HL-60 (cell line): ENCODE results near the gene GPC4.
"Not testable (repeated sequence)": the region's sequence is repeated elsewhere in the genome, so short reads cannot be mapped to it uniquely, and the experiment has no call there.

Source experiments
- DNase-seq, 2 experiments: peaks; one replicate each; pipeline ENCODE4 v3.0.0-alpha.2; 2010 to 2020; ENCODE audit warnings: low read depth in 1 of 2, low spot score in 1 of 2
- H3K27ac ChIP-seq: fragments of 250-450 bp; sonication (Bioruptor Pico); replicated peaks from 2 replicates; pipeline ENCODE4 v1.5.1; 2020; ENCODE audit warnings: mild to moderate bottlenecking, moderate library complexity
- H3K27me3 ChIP-seq: fragments of 250-450 bp; sonication (Bioruptor Pico); 2 replicates; pipeline ENCODE4 v1.5.1; 2021; ENCODE audit warnings: mild to moderate bottlenecking, moderate library complexity; ENCODE audit not compliant: insufficient read depth, poor library complexity, severe bottlenecking
- H3K4me3 ChIP-seq: replicated peaks from 2 replicates; pipeline ENCODE4 v1.5.1; 2011; ENCODE audit warnings: mild to moderate bottlenecking, control low read depth, low read length; ENCODE audit not compliant: insufficient read depth
- GABPA ChIP-seq: IDR thresholded peaks from 2 replicates; pipeline ENCODE4 v1.6.1; 2012; ENCODE audit warnings: low read depth
- POLR2AphosphoS5 ChIP-seq: IDR thresholded peaks from 2 replicates; pipeline ENCODE4 v1.6.1; 2012; ENCODE audit warnings: low read depth
- SPI1 ChIP-seq: IDR thresholded peaks from 2 replicates; pipeline ENCODE4 v1.6.1; 2012; ENCODE audit warnings: low read depth, mild to moderate bottlenecking, borderline replicate concordance
- TF ChIP-seq, protein P1 (sequence below): IDR thresholded peaks from 2 replicates; pipeline ENCODE4 v1.6.1; 2012; ENCODE audit warnings: low read depth; ENCODE audit not compliant: insufficient replicate concordance
- TF ChIP-seq, protein P2 (sequence below): IDR thresholded peaks from one replicate; pipeline ENCODE4 v1.5.1; 2011; ENCODE audit warnings: low read length, control low read depth, inconsistent platforms; ENCODE audit not compliant: insufficient read depth

The GPC4 gene

DNA sequence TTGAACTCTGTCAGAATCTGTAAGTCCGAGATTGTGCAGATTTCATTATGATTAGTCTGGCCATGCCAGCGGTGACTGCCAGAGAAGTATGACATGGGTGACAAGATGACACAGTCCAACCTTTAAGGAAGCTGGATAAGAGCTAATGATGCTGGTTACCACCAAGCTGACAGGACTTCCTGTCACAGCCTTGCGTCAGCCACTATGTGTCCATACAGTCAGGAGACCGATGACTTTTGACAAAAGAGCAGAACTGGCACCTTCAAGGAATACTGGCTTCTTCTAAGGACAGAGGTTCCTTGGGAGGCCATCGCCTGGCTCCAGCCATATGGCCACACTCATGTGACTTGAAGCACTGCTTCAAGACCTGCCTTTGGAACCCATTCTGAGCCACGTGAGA lies 129.9 kb downstream of the GPC4 start:
- H3K27ac ChIP-seq: no peak overlapping the region
- no peak for DNase-seq

DNA sequence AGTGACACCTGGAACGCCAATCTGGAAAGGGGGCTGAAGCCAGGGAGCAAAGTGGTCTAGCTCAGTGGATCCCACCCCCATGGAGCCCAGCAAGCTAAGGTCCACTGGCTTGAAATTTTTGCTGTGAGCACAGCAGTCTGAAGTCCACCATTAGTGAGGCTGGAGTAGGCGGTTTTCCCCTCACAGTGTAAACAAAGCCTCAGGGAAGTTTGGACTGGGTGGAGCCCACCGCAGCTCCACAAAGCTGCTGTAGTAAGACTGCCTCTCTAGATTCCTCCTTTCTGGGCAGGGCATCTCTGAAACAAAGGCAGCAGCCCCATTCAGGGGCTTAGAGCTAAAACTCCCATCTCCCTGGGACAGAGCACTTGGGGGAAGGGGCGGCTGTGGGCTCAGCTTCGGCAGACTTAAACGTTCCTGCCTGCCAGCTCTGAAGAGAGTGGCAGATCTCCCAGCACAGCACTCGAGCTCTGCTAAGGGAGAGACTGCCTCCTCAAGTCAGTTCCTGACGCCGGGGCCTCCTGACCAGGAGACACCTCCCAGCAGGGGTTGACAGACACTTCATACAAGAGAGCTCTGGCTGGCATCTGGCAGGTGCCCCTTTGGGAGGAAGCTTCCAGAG lies 136.1 kb downstream of the GPC4 start:
- not testable (repeated sequence) for H3K27ac ChIP-seq, H3K4me3 ChIP-seq, DNase-seq, H3K27me3 ChIP-seq

More for the DNA sequence above, 129.9 kb downstream of the GPC4 start:
- Histone ChIP-seq H3K27me3 (no peaks in the 10 kb centered on the region), H3K4me3 (no peak overlapping the region)
- TF ChIP-seq POLR2AphosphoS5 (no peak), SPI1 (no peak)

DNA sequence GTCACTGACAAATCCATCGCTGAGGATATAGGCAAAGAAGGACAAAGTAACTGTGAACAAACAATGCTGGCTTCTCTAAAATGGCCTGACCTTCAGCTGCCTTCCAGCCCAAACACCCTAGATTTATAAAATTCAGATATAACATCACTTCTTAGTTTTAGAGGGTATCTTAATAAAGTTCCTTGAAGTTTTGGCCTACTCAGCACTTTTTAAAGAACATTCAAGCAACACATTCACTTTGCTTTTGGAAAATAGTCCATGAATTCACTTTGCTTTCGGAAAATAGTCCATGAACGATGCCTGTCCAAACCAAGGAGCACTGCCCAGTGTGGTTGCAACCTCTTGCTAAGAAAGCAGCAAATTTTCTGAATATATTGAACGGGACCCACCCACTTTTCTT lies 142.1 kb downstream of the GPC4 start:
- TF ChIP-seq, protein P1, sequence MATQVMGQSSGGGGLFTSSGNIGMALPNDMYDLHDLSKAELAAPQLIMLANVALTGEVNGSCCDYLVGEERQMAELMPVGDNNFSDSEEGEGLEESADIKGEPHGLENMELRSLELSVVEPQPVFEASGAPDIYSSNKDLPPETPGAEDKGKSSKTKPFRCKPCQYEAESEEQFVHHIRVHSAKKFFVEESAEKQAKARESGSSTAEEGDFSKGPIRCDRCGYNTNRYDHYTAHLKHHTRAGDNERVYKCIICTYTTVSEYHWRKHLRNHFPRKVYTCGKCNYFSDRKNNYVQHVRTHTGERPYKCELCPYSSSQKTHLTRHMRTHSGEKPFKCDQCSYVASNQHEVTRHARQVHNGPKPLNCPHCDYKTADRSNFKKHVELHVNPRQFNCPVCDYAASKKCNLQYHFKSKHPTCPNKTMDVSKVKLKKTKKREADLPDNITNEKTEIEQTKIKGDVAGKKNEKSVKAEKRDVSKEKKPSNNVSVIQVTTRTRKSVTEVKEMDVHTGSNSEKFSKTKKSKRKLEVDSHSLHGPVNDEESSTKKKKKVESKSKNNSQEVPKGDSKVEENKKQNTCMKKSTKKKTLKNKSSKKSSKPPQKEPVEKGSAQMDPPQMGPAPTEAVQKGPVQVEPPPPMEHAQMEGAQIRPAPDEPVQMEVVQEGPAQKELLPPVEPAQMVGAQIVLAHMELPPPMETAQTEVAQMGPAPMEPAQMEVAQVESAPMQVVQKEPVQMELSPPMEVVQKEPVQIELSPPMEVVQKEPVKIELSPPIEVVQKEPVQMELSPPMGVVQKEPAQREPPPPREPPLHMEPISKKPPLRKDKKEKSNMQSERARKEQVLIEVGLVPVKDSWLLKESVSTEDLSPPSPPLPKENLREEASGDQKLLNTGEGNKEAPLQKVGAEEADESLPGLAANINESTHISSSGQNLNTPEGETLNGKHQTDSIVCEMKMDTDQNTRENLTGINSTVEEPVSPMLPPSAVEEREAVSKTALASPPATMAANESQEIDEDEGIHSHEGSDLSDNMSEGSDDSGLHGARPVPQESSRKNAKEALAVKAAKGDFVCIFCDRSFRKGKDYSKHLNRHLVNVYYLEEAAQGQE: no peak
- no peak for TF ChIP-seq POLR2AphosphoS5
- TF ChIP-seq GABPA: no peak
- no peak for TF ChIP-seq SPI1
- TF ChIP-seq, protein P2, sequence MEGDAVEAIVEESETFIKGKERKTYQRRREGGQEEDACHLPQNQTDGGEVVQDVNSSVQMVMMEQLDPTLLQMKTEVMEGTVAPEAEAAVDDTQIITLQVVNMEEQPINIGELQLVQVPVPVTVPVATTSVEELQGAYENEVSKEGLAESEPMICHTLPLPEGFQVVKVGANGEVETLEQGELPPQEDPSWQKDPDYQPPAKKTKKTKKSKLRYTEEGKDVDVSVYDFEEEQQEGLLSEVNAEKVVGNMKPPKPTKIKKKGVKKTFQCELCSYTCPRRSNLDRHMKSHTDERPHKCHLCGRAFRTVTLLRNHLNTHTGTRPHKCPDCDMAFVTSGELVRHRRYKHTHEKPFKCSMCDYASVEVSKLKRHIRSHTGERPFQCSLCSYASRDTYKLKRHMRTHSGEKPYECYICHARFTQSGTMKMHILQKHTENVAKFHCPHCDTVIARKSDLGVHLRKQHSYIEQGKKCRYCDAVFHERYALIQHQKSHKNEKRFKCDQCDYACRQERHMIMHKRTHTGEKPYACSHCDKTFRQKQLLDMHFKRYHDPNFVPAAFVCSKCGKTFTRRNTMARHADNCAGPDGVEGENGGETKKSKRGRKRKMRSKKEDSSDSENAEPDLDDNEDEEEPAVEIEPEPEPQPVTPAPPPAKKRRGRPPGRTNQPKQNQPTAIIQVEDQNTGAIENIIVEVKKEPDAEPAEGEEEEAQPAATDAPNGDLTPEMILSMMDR: no peak
- no peak overlapping the region for H3K4me3 ChIP-seq
- DNase-seq: no peak
- no peak overlapping the region for H3K27ac ChIP-seq
- H3K27me3 ChIP-seq: no peaks in the 10 kb centered on the region

DNA sequence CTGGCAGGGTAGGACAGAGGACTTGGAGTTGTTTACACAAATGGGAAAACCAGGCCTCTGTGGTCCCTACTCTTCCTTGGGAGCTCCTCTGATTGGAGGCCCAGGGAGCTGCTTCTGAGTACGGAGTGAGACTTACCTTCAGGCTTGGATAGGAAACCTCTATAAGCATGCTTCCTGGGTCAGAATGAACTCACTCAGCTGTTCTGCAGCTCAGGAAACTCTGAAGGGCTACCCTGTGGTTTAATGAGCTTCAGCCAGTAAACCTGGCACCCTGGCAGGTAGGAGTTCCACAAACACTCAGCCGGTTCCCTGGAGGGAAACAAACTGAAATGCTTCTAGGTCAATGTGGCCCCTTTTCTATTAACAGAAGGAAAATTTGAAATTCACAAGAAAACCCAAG lies 146.1 kb downstream of the GPC4 start:
- Histone ChIP-seq H3K27ac (no peak overlapping the region), H3K27me3 (no peaks in the 10 kb centered on the region), H3K4me3 (no peak overlapping the region)
- DNase-seq: no peak
- TF ChIP-seq, protein P2: no peak
- TF ChIP-seq GABPA: no peak
- TF ChIP-seq POLR2AphosphoS5: no peak
- no peak for TF ChIP-seq SPI1
- TF ChIP-seq, protein P1: no peak

DNA sequence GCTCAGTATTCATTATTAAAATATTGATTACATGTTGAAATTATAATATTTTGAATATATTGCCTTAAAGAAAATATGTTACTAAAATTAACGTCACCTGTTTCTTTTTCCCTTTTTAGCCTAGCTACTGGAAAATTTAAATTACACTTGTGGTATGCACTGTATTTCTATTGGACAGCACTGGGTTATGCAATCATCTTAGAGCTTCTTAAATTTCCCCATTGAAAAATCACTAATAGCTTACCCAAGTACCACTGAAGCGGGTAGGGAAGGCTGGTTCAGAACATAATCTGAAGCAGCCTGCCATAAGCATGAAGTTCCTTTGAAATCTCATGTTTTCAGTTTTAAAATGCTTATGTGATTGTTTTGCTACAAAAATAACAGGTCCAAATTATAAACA lies 147.7 kb downstream of the GPC4 start:
- Histone ChIP-seq H3K27me3 (no peaks in the 10 kb centered on the region), H3K27ac (no peak overlapping the region), H3K4me3 (no peak overlapping the region)
- TF ChIP-seq, protein P2: no peak
- TF ChIP-seq GABPA (no peak), SPI1 (no peak), POLR2AphosphoS5 (no peak)
- TF ChIP-seq, protein P1: no peak
- DNase-seq: no peak
